Measurements from ENCODE around the gene COL15A1.

DNA sequence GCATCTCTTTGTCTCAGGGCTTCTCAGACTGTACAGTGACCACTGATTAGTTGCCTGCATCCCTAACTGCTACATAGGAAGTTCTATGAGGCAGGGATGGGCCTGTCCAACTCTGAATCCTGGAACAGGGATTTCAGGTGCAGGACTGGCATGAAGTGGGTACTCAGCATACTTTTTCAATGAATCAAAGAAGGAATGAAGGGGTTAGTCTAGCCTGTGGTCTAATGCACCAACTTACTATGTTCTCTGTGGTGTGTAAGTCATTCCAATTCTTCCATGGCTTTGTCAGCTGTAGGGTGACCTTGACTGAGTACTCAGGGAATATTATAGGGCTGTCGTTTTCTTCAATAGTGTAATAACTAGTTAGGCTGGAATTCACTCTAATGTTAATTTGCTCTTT is 8.3 kb downstream of the COL15A1 start:
- TF ChIP-seq, protein P1, sequence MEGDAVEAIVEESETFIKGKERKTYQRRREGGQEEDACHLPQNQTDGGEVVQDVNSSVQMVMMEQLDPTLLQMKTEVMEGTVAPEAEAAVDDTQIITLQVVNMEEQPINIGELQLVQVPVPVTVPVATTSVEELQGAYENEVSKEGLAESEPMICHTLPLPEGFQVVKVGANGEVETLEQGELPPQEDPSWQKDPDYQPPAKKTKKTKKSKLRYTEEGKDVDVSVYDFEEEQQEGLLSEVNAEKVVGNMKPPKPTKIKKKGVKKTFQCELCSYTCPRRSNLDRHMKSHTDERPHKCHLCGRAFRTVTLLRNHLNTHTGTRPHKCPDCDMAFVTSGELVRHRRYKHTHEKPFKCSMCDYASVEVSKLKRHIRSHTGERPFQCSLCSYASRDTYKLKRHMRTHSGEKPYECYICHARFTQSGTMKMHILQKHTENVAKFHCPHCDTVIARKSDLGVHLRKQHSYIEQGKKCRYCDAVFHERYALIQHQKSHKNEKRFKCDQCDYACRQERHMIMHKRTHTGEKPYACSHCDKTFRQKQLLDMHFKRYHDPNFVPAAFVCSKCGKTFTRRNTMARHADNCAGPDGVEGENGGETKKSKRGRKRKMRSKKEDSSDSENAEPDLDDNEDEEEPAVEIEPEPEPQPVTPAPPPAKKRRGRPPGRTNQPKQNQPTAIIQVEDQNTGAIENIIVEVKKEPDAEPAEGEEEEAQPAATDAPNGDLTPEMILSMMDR (IDR thresholded peaks at IDR 0.05; ENCODE audit: low read length): no peak
- no peak for TF ChIP-seq EZH2 (optimal IDR thresholded peaks at IDR 0.05; ENCODE audit: low read depth, low read length)
